ENCODE results near the gene PRC1. TPM values are rescaled to one million over a fixed set of nuclear protein-coding genes. Genes with fewer than 3 reads are reported as not detected.

Gene PRC1
- total and polyA plus RNA-seq, 2 donors: 8.3 to 75.8 TPM

DNA sequence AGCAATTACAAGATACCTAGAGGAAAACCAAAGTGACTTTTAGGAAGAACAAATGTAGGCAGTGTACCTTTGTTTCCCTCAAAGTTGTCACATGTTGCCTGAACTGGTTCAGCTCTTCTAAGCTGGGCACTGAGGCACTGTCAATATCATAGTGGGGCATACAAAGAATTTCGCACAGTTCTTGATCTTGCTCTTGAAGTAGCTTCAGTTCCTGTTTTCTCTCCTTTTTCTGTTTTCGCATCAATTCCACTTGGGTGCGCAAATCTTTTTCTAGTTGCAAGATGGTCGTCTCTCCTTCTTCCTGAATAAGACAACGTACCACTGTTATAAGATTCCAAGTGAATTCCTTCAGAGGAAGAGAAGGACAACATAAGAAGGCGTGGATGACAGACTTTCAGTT lies 12.7 kb downstream of the PRC1 start:
- DNase-seq (ENCODE audit: extremely low spot score): no peak
- no peaks in the 10 kb centered on the region for H3K4me1 ChIP-seq (ENCODE audit: insufficient read depth)
- peaks cover 3% of the 10 kb centered on the region for H3K36me3 ChIP-seq (ENCODE audit: insufficient read depth)
- H3K27ac ChIP-seq (ENCODE audit: low read depth): no peak overlapping the region
- 93% methylated on average over 6 of the region's 6 CpGs for WGBS
- H3K4me3 ChIP-seq (ENCODE audit: low read depth, low read length): no peak overlapping the region

DNA sequence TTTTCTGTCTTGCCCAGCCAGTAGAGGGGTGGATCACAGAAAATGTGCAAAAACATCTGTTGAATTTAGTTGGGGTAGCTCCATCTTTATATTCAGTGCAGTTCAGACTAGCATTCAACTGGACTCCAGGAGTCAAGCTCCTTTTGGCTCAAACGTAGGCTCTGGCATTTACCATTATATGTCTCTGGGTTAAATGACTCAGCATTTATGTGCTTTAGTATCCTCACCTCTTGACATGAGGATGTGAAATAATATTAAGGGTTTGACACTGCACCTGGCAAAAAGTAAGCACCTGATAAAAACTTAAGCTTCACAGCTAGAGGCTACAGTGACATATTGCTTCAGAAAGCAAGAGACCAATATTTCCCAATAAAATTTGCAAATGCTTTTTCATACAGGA lies 14.8 kb downstream of the PRC1 start:
- Histone ChIP-seq H3K4me3 (ENCODE audit: low read depth, low read length) (no peak overlapping the region), H3K36me3 (ENCODE audit: insufficient read depth) (peaks cover 3% of the 10 kb centered on the region), H3K4me1 (ENCODE audit: insufficient read depth) (no peaks in the 10 kb centered on the region), H3K27ac (ENCODE audit: low read depth) (no peak overlapping the region)
- DNase-seq (ENCODE audit: extremely low spot score): no peak
- WGBS: 67% methylated on average over 1 of the region's 1 CpG

DNA sequence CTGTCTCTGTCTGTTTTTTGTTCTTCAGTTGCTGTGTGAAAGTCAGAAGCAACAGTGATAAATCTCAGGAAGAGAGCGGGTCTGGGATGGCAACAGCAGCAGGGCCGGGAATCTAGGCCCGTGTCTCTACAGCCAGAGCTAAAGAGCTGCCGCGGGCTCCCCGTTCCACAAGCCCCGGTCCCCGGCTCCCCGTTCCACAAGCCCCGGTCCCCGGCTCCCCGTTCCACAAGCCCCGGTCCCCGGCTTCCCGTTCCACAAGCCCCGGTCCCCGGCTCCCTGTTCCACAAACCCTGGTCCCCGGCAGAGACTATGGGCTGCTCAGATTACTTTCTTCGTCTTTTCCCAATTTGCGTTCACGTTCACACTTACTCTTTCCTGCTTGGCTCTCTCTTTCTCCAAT lies 20.1 kb downstream of the PRC1 start:
- DNase-seq (ENCODE audit: extremely low spot score): no peak
- H3K36me3 ChIP-seq (ENCODE audit: insufficient read depth): no peaks in the 10 kb centered on the region
- H3K4me3 ChIP-seq (ENCODE audit: low read depth, low read length): no peak overlapping the region
- H3K4me1 ChIP-seq (ENCODE audit: insufficient read depth): no peaks in the 10 kb centered on the region
- H3K27ac ChIP-seq (ENCODE audit: low read depth): no peak overlapping the region
- 95% methylated on average over 21 of the region's 21 CpGs for whole genome bisulfite sequencing

DNA sequence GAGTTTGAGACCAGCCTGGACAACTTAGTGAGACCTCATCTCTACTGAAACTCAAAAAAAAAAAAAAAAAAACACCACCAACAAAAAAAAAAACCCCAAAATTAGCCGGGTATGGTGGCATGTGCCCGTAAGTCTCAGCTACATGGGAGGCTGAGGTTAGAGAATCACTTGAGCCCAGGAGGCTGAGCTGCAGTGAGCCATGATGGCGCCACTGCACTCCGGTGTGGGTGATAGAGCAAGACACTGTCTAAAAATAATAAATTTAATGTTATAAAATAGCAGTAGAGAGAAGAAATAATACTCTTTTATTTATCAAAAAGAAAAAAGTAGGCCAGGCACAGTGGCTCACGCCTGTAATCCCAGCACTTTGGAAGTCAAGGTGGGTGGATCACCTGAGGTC lies 22.2 kb downstream of the PRC1 start:
- no peaks in the 10 kb centered on the region for H3K36me3 ChIP-seq (ENCODE audit: insufficient read depth)
- 97% methylated on average over 5 of the region's 5 CpGs for WGBS
- H3K4me3 ChIP-seq (ENCODE audit: low read depth, low read length): no peak overlapping the region
- no peak for DNase-seq (ENCODE audit: extremely low spot score)
- no peaks in the 10 kb centered on the region for H3K4me1 ChIP-seq (ENCODE audit: insufficient read depth)
- no peak overlapping the region for H3K27ac ChIP-seq (ENCODE audit: low read depth)

DNA sequence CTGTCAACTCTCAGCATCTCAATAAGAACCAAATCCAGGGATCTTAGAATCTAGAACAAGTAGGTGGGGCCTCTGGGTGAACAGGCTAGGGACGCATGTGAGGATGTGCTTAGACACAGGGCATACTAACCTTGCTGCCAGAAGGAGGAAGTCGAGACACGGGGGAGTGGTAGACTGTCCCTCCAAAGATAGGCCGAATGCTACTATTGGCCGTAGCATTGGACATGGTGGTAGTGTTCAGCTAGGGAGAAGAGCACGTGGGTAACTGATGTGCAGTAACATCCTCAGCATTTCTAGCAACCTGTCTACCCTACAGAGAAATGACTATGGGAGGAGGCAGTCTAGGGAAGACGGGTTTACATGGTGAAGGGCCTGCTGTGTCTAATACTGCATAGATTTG lies 24.1 kb downstream of the PRC1 start:
- H3K4me1 ChIP-seq (ENCODE audit: insufficient read depth): no peaks in the 10 kb centered on the region
- H3K4me3 ChIP-seq (ENCODE audit: low read depth, low read length): no peak overlapping the region
- H3K36me3 ChIP-seq (ENCODE audit: insufficient read depth): no peaks in the 10 kb centered on the region
- H3K27ac ChIP-seq (ENCODE audit: low read depth): no peak overlapping the region
- no peak for DNase-seq (ENCODE audit: extremely low spot score)
- 98% methylated on average over 7 of the region's 7 CpGs for WGBS

DNA sequence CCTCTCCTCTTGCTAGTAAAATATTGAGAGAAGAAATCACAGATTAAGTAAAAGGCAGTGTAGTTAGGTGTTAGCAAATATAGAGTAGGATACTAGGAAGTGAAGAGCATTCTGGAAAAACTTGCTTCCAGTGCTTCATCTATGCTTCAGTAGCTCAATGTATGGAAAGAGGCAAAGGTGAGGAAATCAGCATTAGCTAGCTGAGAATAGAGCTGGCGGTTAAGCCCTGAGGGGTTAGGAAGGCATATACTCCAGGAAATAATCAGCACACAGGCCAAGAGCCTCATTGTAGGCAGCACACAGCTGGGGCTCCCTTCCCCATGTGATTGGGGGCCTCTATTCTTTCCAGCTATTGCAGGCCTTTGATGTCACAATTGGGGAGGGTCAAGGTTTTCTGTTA lies 25.9 kb downstream of the PRC1 start:
- no peak for DNase-seq (ENCODE audit: extremely low spot score)
- H3K36me3 ChIP-seq (ENCODE audit: insufficient read depth): no peaks in the 10 kb centered on the region
- 98% methylated on average over 1 of the region's 1 CpG for WGBS
- H3K4me3 ChIP-seq (ENCODE audit: low read depth, low read length): no peak overlapping the region
- H3K4me1 ChIP-seq (ENCODE audit: insufficient read depth): no peaks in the 10 kb centered on the region
- no peak overlapping the region for H3K27ac ChIP-seq (ENCODE audit: low read depth)

DNA sequence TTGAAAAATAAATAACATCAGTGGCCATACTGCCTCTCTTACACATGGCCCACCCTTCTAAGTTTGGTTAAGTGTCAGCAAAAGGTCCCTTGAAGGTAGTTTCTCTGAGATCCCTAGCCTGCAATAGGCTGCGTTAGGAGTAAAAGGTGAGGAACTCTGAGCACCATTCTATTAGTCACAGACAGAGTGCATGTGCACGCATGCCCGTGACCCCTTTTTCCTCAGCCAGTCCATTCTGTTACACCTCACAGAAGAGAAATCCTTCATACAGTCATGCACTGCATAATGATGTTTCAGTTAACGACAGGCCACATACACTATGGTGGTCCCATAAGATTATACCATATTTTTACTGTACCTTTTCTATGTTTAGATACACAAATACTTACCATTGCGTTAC lies 27.1 kb downstream of the PRC1 start:
- Histone ChIP-seq H3K36me3 (ENCODE audit: insufficient read depth) (no peaks in the 10 kb centered on the region), H3K27ac (ENCODE audit: low read depth) (no peak overlapping the region), H3K4me3 (ENCODE audit: low read depth, low read length) (no peak overlapping the region), H3K4me1 (ENCODE audit: insufficient read depth) (no peaks in the 10 kb centered on the region)
- WGBS: 93% methylated on average over 5 of the region's 5 CpGs
- DNase-seq (ENCODE audit: extremely low spot score): no peak

DNA sequence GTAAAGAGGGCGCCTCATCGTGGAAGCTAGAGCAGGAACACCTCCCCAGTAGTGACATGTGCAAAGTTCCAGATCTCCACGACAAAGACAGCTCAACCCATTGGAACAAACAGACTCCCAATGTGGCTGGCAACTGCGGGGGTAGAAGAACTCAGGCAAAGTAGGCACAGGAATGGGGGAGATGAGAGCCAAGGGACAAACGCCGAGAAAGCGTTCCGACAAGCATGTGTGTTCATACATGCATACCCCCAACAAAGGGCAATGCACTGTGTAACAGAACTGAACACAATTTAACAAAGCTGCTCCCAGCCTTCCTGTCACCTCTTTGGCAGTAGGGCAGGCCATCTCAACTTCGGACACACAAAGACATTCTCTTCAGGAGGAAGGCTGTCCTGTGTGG lies 28.1 kb downstream of the PRC1 start:
- Histone ChIP-seq H3K4me3 (ENCODE audit: low read depth, low read length) (no peak overlapping the region), H3K36me3 (ENCODE audit: insufficient read depth) (no peaks in the 10 kb centered on the region), H3K27ac (ENCODE audit: low read depth) (no peak overlapping the region), H3K4me1 (ENCODE audit: insufficient read depth) (no peaks in the 10 kb centered on the region)
- WGBS: 90% methylated on average over 9 of the region's 9 CpGs
- no peak for DNase-seq (ENCODE audit: extremely low spot score)

DNA sequence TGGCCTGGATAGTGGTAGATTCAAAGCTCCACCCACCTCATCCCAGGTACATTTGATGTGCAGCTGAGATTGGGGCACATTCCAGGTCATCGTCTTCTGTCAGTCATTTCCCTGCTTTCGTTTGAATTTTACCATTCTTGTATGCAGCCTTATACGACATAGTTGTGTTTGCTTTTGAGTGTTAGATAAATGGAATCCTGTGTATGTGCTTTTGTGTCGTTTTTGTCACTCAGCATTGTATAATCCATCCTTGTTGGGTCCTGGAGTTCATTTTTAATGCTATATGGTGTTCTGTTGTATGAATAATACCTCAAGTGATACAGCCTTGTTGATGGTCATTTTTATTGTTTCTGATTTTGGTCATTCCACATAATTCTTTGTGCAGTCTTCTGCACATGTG lies 32.3 kb downstream of the PRC1 start:
- Histone ChIP-seq H3K4me1 (ENCODE audit: insufficient read depth) (no peaks in the 10 kb centered on the region), H3K4me3 (ENCODE audit: low read depth, low read length) (no peak overlapping the region), H3K27ac (ENCODE audit: low read depth) (no peak overlapping the region), H3K36me3 (ENCODE audit: insufficient read depth) (no peaks in the 10 kb centered on the region)
- 86% methylated on average over 4 of the region's 4 CpGs for WGBS
- no peak for DNase-seq (ENCODE audit: extremely low spot score)

DNA sequence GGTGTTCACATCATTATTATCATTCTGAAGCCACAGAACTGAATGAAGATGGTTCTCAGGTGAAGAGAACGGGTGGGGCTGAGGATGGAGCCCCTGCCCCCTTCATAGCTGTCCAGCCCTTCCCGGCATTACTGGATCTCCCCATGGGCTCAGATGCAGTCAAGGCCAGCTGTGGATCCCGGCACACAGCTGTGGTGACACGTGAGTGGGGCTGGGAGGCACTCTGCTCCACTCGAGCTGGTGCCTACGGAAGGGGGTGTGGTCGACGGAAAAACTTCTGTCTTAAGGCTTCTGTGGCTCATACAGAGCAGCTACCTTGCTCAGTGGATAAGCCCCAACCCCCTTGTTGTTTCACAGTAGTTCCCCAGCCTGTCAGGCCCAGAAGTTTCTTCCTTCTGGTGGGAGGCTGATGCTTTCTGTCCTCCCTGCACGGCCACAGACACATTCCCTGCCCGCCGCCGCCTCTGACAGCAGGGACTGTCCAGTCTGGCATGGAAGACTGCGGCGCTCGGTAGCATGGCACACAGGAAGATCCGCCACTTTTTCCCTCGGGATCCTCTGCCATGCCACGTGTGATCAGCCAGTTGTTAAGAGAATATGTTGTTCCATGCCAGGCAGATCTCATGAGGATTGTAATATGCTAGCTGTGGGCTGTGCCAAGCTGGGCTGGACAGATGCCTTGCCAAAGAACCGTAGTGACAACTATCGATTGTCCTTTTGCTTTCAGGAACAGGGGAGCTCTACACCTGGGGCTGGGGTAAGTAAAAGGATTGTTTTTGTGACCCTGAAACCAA lies 33.8 kb downstream of the PRC1 start:
- DNase-seq (ENCODE audit: extremely low spot score): no peak
- H3K36me3 ChIP-seq (ENCODE audit: insufficient read depth): no peaks in the 10 kb centered on the region
- no peaks in the 10 kb centered on the region for H3K4me1 ChIP-seq (ENCODE audit: insufficient read depth)
- H3K27ac ChIP-seq (ENCODE audit: low read depth): no peak overlapping the region
- no peak overlapping the region for H3K4me3 ChIP-seq (ENCODE audit: low read depth, low read length)
- 88% methylated on average over 20 of the region's 20 CpGs for WGBS

DNA sequence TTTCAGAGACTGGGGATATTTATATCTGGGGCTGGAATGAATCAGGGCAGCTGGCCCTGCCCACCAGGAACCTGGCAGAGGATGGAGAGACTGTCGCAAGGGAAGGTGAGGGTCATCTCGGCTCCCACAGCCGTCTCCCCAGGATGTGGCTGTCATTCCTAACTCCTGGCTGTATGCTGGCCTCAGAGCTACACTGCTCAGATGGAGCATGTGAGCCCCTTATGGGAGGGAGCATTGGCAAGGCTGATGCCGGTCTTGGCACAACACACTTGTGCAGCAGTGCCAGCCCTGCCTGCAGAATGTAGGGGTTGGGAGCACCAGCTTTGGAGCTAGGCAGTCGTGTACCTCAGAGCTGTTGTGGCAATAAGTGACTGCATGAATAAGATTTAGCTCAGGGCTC lies 34.4 kb downstream of the PRC1 start:
- no peak for DNase-seq (ENCODE audit: extremely low spot score)
- no peak overlapping the region for H3K27ac ChIP-seq (ENCODE audit: low read depth)
- H3K4me3 ChIP-seq (ENCODE audit: low read depth, low read length): no peak overlapping the region

DNA sequence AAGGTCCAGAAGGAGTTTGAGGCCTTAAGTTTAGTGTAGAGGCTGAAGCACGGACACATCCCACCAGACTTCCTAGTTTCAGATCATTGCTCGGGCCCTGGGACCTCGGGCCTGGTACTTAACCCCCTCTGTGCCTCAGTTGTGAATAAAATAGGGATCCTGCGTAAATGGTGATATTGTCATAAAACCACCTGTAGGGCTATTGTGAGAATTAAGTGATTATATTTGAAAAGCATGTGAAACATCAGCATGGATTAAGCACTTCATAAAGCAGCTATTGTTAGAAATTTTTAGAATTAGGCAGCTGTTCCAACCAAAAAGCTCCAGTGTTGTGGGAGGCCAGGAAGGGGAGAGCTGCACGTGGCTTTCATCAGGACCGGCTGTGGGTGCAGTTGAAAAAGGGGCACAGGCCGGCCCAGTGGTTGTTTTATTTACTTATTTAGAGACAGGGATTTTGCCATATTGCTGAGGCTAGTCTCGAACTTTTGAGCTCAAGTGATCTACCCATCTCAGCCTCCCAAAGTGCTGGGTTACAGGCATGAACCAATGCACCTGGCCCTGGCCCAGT lies 35.2 kb downstream of the PRC1 start:
- no peak for DNase-seq (ENCODE audit: extremely low spot score)
- no peak overlapping the region for H3K4me3 ChIP-seq (ENCODE audit: low read depth, low read length)
- no peaks in the 10 kb centered on the region for H3K4me1 ChIP-seq (ENCODE audit: insufficient read depth)
- WGBS: 80% methylated on average over 8 of the region's 8 CpGs
- H3K36me3 ChIP-seq (ENCODE audit: insufficient read depth): no peaks in the 10 kb centered on the region
- H3K27ac ChIP-seq (ENCODE audit: low read depth): no peak overlapping the region

More for the DNA sequence above, 34.4 kb downstream of the PRC1 start:
- WGBS: 64% methylated on average over 5 of the region's 5 CpGs
- Histone ChIP-seq H3K36me3 (ENCODE audit: insufficient read depth) (no peaks in the 10 kb centered on the region), H3K4me1 (ENCODE audit: insufficient read depth) (no peaks in the 10 kb centered on the region)

DNA sequence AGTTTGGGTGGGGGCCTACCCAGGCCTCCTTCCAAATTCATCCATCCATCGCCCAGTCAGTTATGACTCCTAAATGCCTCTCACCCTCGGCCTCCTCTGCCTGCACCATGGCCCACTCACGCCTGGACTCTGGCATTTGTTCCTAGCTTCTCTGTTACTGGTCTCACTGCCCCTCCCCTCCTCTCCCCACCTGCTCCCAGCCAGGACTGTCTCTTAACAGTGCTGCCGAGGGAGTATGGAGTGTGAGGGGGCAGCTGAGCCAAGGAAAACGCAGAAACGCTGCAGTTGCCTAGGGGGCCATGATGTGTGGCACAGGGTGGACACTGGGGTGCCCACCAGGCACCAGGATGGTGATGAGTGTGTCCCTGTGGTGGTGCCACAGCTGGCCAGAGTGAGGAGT lies 36.5 kb downstream of the PRC1 start:
- 85% methylated on average over 6 of the region's 6 CpGs for WGBS
- H3K36me3 ChIP-seq (ENCODE audit: insufficient read depth): no peaks in the 10 kb centered on the region
- no peak for DNase-seq (ENCODE audit: extremely low spot score)
- H3K4me3 ChIP-seq (ENCODE audit: low read depth, low read length): no peak overlapping the region
- no peak overlapping the region for H3K27ac ChIP-seq (ENCODE audit: low read depth)
- H3K4me1 ChIP-seq (ENCODE audit: insufficient read depth): no peaks in the 10 kb centered on the region

DNA sequence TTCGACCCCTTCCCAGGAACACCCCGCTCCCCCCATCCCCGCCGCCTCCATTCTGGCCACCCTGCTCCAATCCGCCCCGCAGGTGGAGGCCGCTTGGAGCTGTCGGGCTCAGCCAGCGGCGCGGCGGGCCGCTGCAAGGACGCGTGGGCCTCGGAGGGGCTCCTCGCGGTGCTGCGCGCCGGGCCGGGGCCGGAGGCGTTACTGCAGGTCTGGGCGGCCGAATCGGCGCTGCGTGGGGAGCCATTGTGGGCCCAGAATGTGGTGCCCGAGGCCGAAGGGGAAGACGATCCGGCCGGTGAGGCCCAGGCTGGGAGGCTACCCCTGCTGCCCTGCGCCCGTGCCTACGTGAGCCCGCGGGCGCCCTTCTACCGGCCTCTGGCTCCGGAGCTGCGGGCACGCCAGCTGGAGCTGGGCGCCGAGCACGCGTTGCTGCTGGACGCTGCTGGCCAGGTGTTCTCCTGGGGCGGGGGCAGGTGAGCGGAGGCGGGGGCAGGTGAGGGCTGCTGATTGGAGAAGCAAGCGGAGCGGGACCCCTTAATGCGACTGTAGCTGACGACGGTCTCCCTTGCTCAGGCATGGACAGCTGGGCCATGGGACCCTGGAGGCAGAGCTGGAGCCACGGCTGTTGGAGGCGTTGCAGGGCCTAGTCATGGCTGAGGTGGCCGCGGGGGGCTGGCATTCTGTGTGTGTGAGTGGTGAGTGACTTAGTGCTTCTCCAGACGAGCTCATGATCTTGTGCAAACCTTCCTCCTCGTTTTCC lies 37.1 kb downstream of the PRC1 start:
- Histone ChIP-seq H3K36me3 (ENCODE audit: insufficient read depth) (no peaks in the 10 kb centered on the region), H3K4me3 (ENCODE audit: low read depth, low read length) (peak overlapping the region; percentile 49), H3K27ac (ENCODE audit: low read depth) (no peak overlapping the region), H3K4me1 (ENCODE audit: insufficient read depth) (no peaks in the 10 kb centered on the region)
- no peak for DNase-seq (ENCODE audit: extremely low spot score)
- 23% methylated on average over 63 of the region's 63 CpGs for WGBS

All from urinary bladder (tissue), 4 donors.